OCI-LY1 (cell line): ENCODE results near the gene FAM89B.
A peak's percentile ranks its signal among the peaks of the same experiment; 100 is the strongest.

Source experiments
- H2AFZ ChIP-seq: fragments of 200-600 bp; sonication (generic), shearing (Covaris generic); 2 replicates; pipeline ENCODE4 v1.6.0; 2014; ENCODE audit warnings: antibody characterized with exemption, mild to moderate bottlenecking, low read length
- H3F3A ChIP-seq: fragments of 200-600 bp; sonication (generic), shearing (Covaris generic); 2 replicates; pipeline ENCODE4 v1.6.0; 2014; ENCODE audit warnings: mild to moderate bottlenecking, antibody characterized with exemption, low read length, moderate library complexity; ENCODE audit not compliant: insufficient read depth
- H3K27ac ChIP-seq: fragments of 200-600 bp; sonication (generic); 2 replicates; pipeline ENCODE4 v1.5.1; 2014; ENCODE audit warnings: low read length, mixed run types, mild to moderate bottlenecking, low read depth; ENCODE audit not compliant: poor library complexity, severe bottlenecking
- H3K27me3 ChIP-seq: fragments of 200-600 bp; sonication (generic); 2 replicates; pipeline ENCODE4 v1.6.0; 2014; ENCODE audit warnings: antibody characterized with exemption, mild to moderate bottlenecking, low read length, moderate library complexity; ENCODE audit not compliant: insufficient read depth
- H3K36me3 ChIP-seq: fragments of 200-600 bp; sonication (generic); 2 replicates; pipeline ENCODE4 v1.6.1; 2014; ENCODE audit warnings: mild to moderate bottlenecking, antibody characterized with exemption, low read length, moderate library complexity, mixed read lengths; ENCODE audit not compliant: insufficient read depth
- H3K4me1 ChIP-seq: fragments of 200-600 bp; sonication (generic); 2 replicates; pipeline ENCODE4 v1.5.1; 2014; ENCODE audit warnings: mild to moderate bottlenecking, low read length, moderate library complexity; ENCODE audit not compliant: insufficient read depth, severe bottlenecking
- H3K4me2 ChIP-seq: fragments of 200-600 bp; sonication (generic), shearing (Covaris generic); 2 replicates; pipeline ENCODE4 v1.6.1; 2014; ENCODE audit warnings: low read length
- H3K4me3 ChIP-seq: fragments of 200-600 bp; sonication (generic); 2 replicates; pipeline ENCODE4 v1.5.1; 2014; ENCODE audit warnings: low read length, low read depth, mild to moderate bottlenecking, mixed read lengths; ENCODE audit not compliant: poor library complexity, severe bottlenecking
- H3K79me2 ChIP-seq: fragments of 200-600 bp; shearing (Covaris generic); 2 replicates; pipeline ENCODE4 v1.6.1; 2016; ENCODE audit warnings: mixed run types, low read length, mixed read lengths; ENCODE audit not compliant: insufficient read depth
- H3K9ac ChIP-seq: fragments of 200-600 bp; sonication (generic), shearing (Covaris generic); 2 replicates; pipeline ENCODE4 v1.6.1; 2014; ENCODE audit warnings: mild to moderate bottlenecking, low read length, mixed read lengths
- H3K9me2 ChIP-seq: fragments of 200-600 bp; sonication (generic), shearing (Covaris generic); 2 replicates; pipeline ENCODE4 v1.6.1; 2014; ENCODE audit warnings: low read depth, mild to moderate bottlenecking, low read length, mixed read lengths
- H3K9me3 ChIP-seq: fragments of 200-600 bp; shearing (Covaris generic); 2 replicates; pipeline ENCODE4 v1.6.1; 2014; ENCODE audit warnings: low read length, mixed read lengths
- H4K20me1 ChIP-seq: fragments of 200-600 bp; sonication (generic), shearing (Covaris generic); 2 replicates; pipeline ENCODE4 v1.6.0; 2016; ENCODE audit warnings: mild to moderate bottlenecking, low read length; ENCODE audit not compliant: insufficient read depth
- CTCF ChIP-seq: fragments of 200-600 bp; sonication (generic), shearing (Covaris generic); IDR thresholded peaks from 2 replicates; pipeline ENCODE4 v1.5.1; 2017; ENCODE audit warnings: mild to moderate bottlenecking, antibody characterized with exemption, low read length, moderate library complexity, mixed read lengths
- EZH2 ChIP-seq: fragments of 200-600 bp; sonication (generic), shearing (Covaris generic); IDR thresholded peaks from 2 replicates; pipeline ENCODE4 v1.8.0; 2017; ENCODE audit warnings: borderline replicate concordance, mixed run types, mild to moderate bottlenecking, antibody characterized with exemption, low read length, moderate library complexity, mixed read lengths

Gene FAM89B

GRCh38 chr11:65528819-65529350 is 43.5 kb upstream of the FAM89B start:
- H3F3A ChIP-seq, result no peaks in the 10 kb centered on the region
- no peaks in the 10 kb centered on the region for H3K9me3 ChIP-seq
- H3K36me3 ChIP-seq, result peaks cover 44% of the 10 kb centered on the region
- peaks cover 15% of the 10 kb centered on the region for H3K4me1 ChIP-seq
- no peak overlapping the region for H3K4me3 ChIP-seq
- H3K4me2 ChIP-seq, result no peak overlapping the region
- no peak overlapping the region for H3K27ac ChIP-seq
- H3K9ac ChIP-seq, result no peak overlapping the region
- no peak overlapping the region for H2AFZ ChIP-seq
- TF ChIP-seq EZH2, result no peak
- no peak for TF ChIP-seq CTCF
- no peaks in the 10 kb centered on the region for H3K9me2 ChIP-seq
- H3K79me2 ChIP-seq, result no peaks in the 10 kb centered on the region
- H3K27me3 ChIP-seq, result 0 out of 2 replicates have a peak, but pooled peaks cover 5% of the 10 kb centered on the region
- H4K20me1 ChIP-seq, result no peaks in the 10 kb centered on the region

GRCh38 chr11:65529475-65530156 is 42.7 kb upstream of the FAM89B start:
- TF ChIP-seq CTCF (no peak), EZH2 (no peak)
- Histone ChIP-seq H3K4me1 (peaks cover 10% of the 10 kb centered on the region), H3K36me3 (peaks cover 44% of the 10 kb centered on the region), H3K9me3 (no peaks in the 10 kb centered on the region), H3K4me3 (no peak overlapping the region), H3K27ac (no peak overlapping the region), H2AFZ (no peak overlapping the region), H3K4me2 (no peak overlapping the region), H4K20me1 (no peaks in the 10 kb centered on the region), H3K9me2 (no peaks in the 10 kb centered on the region), H3F3A (no peaks in the 10 kb centered on the region), H3K79me2 (no peaks in the 10 kb centered on the region), H3K27me3 (no peaks in the 10 kb centered on the region), H3K9ac (no peak overlapping the region)

- Histone ChIP-seq H3K79me2 (no peaks in the 10 kb centered on the region), H3K9ac (no peak overlapping the region), H2AFZ (no peak overlapping the region), H3K4me3 (no peak overlapping the region), H3K4me1 (peaks cover 10% of the 10 kb centered on the region), H3F3A (no peaks in the 10 kb centered on the region), H3K36me3 (peaks cover 45% of the 10 kb centered on the region), H4K20me1 (no peaks in the 10 kb centered on the region), H3K9me2 (no peaks in the 10 kb centered on the region), H3K27ac (no peak overlapping the region), H3K9me3 (no peaks in the 10 kb centered on the region), H3K4me2 (no peak overlapping the region), H3K27me3 (no peaks in the 10 kb centered on the region)
- no peak for TF ChIP-seq EZH2
- TF ChIP-seq CTCF, result peak; percentile 56
These were observed 42.2 kb upstream of the FAM89B start for GRCh38 chr11:65530157-65530496.
